Gastrocnemius medialis (tissue), 4 donors: ENCODE data around the gene PLB1. TPM values are rescaled to one million over a fixed set of nuclear protein-coding genes. Genes with fewer than 3 reads are reported as not detected.

Experiments used
- ATAC-seq, 2 donors: fragments of 150-250 bp; one replicate each; pipeline ENCODE4 v1.9.1; 2016
- DNase-seq, 2 donors: peaks; one replicate each; pipeline ENCODE4 v3.0.0-alpha.2; 2019
- H3K27ac ChIP-seq, 4 donors: fragments of 200-600 bp; sonication (generic); 1 replicate in 1 of 4; 2 replicates in 3 of 4; pipeline ENCODE4 v1.5.1; 2016 to 2018; ENCODE audit warnings: mild to moderate bottlenecking in 2 of 4, moderate library complexity in 1 of 4
- H3K27me3 ChIP-seq, 3 donors: fragments of 200-600 bp; sonication (generic) in 2 of 3; 1 replicate in 1 of 3; 2 replicates in 2 of 3; pipeline versions ENCODE4 v1.5.1 to v1.6.0; 2016 to 2019; ENCODE audit warnings: mild to moderate bottlenecking in 1 of 3, moderate library complexity in 1 of 3
- H3K36me3 ChIP-seq, 2 donors: fragments of 200-600 bp; sonication (generic) in 1 of 2; one replicate each; pipeline ENCODE4 v1.5.1; 2017 to 2018
- H3K4me1 ChIP-seq, 2 donors: fragments of 200-600 bp; sonication (generic) in 1 of 2; one replicate each; pipeline ENCODE4 v1.5.1; 2016 to 2017; ENCODE audit warnings: mild to moderate bottlenecking in 2 of 2
- H3K4me3 ChIP-seq, 4 donors: fragments of 200-600 bp; sonication (generic) in 3 of 4; 1 replicate in 1 of 4; 2 replicates in 3 of 4; pipeline ENCODE4 v1.5.1; 2016 to 2019; ENCODE audit warnings: mild to moderate bottlenecking in 2 of 4
- H3K9me3 ChIP-seq, 3 donors: fragments of 200-600 bp; sonication (generic) in 2 of 3; 1 replicate in 1 of 3; 2 replicates in 2 of 3; pipeline ENCODE4 v1.5.1; 2016 to 2019
- POLR2A ChIP-seq, 2 donors: fragments of 450-650 bp; IDR thresholded peaks; one replicate each; pipeline ENCODE4 v1.6.1; 2017; ENCODE audit warnings: antibody characterized with exemption in 2 of 2, mild to moderate bottlenecking in 2 of 2, moderate library complexity in 2 of 2
- in situ Hi-C, 4 donors: fragments of 200-750 bp; cut with MboI; loops; one replicate each; pipeline versions ENCODE4 v1.15.0 to v1.8.0; 2017; ENCODE audit warnings: low sequenced_read_pairs in 4 of 4
- intact Hi-C: fragments of 100-400 bp; cut with DNase I; formaldehyde crosslinking; loops from one replicate; pipeline ENCODE4 v1.15.1; 2023; ENCODE audit warnings: low total_unique reads
- total RNA-seq, 4 donors: library from RNA; depleted of rRNA; stranded (reverse); fragments of >200 nt; gene quantifications; one replicate each; pipeline versions ENCODE4 v1.1.0 to v1.2.3, GENCODE V29; 2016
- TF ChIP-seq, protein P1 (sequence below), 5 experiments: fragments of 450-650 bp in 3 of 5; fragments of 200-600 bp in 2 of 5; sonication (generic) in 2 of 5; IDR thresholded peaks in 4 of 5; conservative IDR thresholded peaks in 1 of 5; 1 replicate in 4 of 5; 2 replicates in 1 of 5; pipeline ENCODE4 v1.5.1; 2016 to 2019; ENCODE audit warnings: antibody characterized with exemption in 5 of 5, mild to moderate bottlenecking in 3 of 5, moderate library complexity in 3 of 5

The PLB1 gene
- total RNA-seq, 4 donors from 2014 or later, result 1.2 to 4.3 (median 2.8) TPM

DNA sequence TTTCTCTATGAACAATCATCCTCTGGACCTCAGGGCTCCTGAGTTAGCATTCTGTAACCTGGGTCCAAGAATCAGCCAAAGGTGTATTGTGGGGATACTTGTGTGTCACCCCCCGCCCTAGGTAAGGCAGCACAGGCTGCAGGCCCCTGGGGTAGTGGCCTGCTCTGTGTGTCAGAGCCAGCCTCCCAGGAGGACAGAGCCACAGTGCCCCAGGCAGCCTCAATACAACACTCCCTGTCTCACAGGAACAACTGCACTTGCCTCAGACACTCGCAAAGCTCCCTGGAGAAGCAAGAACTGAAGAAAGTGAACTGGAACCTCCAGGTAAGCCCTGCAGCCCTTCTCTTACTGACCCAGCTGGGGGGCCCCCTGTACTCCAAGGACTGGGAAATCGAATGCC is 134.5 kb downstream of the PLB1 start:
- Histone ChIP-seq H3K27me3 (no peaks in the 10 kb centered on the region), H3K36me3 (no peaks in the 10 kb centered on the region), H3K4me1 (peaks cover 45 to 75% of the 10 kb centered on the region in 2 donors), H3K4me3 (no peak overlapping the region), H3K9me3 (no peaks in the 10 kb centered on the region), H3K27ac (peak overlapping the region; percentile 88 to 93 (median 91))
- in situ Hi-C loops, result no loop called here
- no peak for TF ChIP-seq POLR2A (IDR thresholded peaks at IDR 0.05)
- TF ChIP-seq, protein P1, sequence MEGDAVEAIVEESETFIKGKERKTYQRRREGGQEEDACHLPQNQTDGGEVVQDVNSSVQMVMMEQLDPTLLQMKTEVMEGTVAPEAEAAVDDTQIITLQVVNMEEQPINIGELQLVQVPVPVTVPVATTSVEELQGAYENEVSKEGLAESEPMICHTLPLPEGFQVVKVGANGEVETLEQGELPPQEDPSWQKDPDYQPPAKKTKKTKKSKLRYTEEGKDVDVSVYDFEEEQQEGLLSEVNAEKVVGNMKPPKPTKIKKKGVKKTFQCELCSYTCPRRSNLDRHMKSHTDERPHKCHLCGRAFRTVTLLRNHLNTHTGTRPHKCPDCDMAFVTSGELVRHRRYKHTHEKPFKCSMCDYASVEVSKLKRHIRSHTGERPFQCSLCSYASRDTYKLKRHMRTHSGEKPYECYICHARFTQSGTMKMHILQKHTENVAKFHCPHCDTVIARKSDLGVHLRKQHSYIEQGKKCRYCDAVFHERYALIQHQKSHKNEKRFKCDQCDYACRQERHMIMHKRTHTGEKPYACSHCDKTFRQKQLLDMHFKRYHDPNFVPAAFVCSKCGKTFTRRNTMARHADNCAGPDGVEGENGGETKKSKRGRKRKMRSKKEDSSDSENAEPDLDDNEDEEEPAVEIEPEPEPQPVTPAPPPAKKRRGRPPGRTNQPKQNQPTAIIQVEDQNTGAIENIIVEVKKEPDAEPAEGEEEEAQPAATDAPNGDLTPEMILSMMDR (IDR thresholded peaks at IDR 0.05 in 4 of 5, conservative IDR thresholded peaks at IDR 0.05 in 1 of 5), result no peak
- ATAC-seq (no peak), DNase-seq (no peak)
- intact Hi-C loops, result no loop called here

DNA sequence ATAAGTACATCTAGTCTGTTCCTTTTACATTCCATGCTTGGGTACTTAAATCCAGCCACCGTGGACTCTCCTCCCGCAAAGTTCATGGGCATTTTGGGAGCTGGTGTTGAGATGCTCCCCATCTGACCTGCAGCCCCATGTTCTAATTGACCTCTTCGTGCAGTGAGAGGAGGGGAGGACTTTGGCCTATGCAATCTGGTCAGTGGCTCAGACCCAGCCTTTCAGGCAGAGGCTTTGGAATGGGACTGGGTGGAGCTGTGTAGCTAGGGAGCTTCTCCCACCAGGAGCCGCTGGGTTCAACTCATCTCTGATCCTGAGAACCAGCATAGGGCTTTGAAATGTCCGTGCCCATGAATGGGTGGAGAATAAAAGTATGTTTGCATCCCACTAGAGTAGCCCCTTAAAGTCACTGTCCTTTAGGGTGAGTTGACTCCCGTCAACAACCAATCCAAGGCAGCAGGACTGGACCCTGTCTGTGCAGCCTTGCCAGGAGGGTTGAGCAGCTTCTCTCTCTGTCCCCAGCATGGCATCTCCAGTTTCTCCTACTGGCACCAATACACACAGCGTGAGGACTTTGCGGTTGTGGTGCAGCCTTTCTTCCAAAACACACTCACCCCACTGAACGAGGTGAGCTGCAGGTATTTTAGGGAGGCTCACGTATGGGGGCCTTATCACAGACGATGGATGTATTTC is 135.8 kb downstream of the PLB1 start:
- Histone ChIP-seq H3K27me3 (no peaks in the 10 kb centered on the region), H3K9me3 (no peaks in the 10 kb centered on the region), H3K4me1 (peaks cover 49 to 75% of the 10 kb centered on the region in 2 donors), H3K36me3 (no peaks in the 10 kb centered on the region), H3K4me3 (no peak overlapping the region), H3K27ac (peak overlapping the region in 3 of 4 donors; percentile 74 to 92 (median 88))
- intact Hi-C loops, result no loop called here
- TF ChIP-seq POLR2A (IDR thresholded peaks at IDR 0.05), result no peak
- TF ChIP-seq, protein P1 (IDR thresholded peaks at IDR 0.05 in 4 of 5, conservative IDR thresholded peaks at IDR 0.05 in 1 of 5), result no peak
- in situ Hi-C loops, result no loop called here
- DNase-seq (peak; percentile 35 to 54), ATAC-seq (peak in 1 of 2 donors; percentile 29)

DNA sequence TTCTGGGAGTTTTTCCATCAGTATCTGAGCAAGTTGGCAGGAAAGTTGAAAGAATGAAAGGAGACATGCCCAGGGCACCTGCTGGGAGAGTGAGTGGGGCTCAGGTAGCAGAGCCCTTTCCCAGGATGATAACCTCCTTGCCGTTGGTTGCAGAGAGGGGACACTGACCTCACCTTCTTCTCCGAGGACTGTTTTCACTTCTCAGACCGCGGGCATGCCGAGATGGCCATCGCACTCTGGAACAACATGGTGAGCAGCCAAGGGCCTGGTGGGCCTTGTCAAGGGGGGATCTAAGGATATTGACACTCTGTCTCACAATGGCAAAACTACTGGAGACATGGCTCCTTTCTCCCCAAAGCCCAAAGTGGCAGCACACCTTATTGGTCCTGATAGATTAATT is 136.9 kb downstream of the PLB1 start:
- ATAC-seq (no peak), DNase-seq (no peak)
- no peaks in the 10 kb centered on the region for H3K36me3 ChIP-seq
- no peak overlapping the region for H3K4me3 ChIP-seq
- intact Hi-C loops, result no loop called here
- peaks cover 53 to 75% of the 10 kb centered on the region in 2 donors for H3K4me1 ChIP-seq
- no peaks in the 10 kb centered on the region for H3K27me3 ChIP-seq
- no peaks in the 10 kb centered on the region for H3K9me3 ChIP-seq
- TF ChIP-seq, protein P1 (IDR thresholded peaks at IDR 0.05 in 4 of 5, conservative IDR thresholded peaks at IDR 0.05 in 1 of 5), result no peak
- TF ChIP-seq POLR2A (IDR thresholded peaks at IDR 0.05), result no peak
- H3K27ac ChIP-seq, result peak overlapping the region; percentile 74 to 92 (median 88)
- in situ Hi-C loops, result no loop called here

DNA sequence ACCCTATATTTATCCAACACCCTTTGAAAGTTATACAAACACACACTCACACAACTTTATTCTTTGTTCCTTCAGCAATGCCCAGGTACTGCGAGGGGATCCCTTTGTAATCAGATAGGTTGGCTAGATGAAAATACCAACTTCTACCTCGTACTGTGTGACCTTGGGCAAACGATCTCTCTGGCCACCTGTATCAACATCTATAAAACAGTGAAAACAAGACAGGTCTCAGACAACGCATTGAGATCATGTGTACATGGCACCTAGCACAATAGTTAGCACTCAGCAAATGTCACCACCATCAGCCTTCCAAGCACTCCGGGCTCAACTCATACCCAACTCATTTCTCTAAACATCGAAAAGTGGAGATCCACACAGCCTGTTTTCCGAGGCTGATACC is 137.3 kb downstream of the PLB1 start:
- H3K4me1 ChIP-seq, result peaks cover 52 to 74% of the 10 kb centered on the region in 2 donors
- H3K27ac ChIP-seq, result peak overlapping the region; percentile 74 to 92 (median 88)
- TF ChIP-seq, protein P1 (IDR thresholded peaks at IDR 0.05 in 4 of 5, conservative IDR thresholded peaks at IDR 0.05 in 1 of 5), result no peak
- TF ChIP-seq POLR2A (IDR thresholded peaks at IDR 0.05), result no peak
- H3K9me3 ChIP-seq, result no peaks in the 10 kb centered on the region
- no peak overlapping the region for H3K4me3 ChIP-seq
- no peak for DNase-seq
- intact Hi-C loops, result no loop called here
- H3K36me3 ChIP-seq, result no peaks in the 10 kb centered on the region
- in situ Hi-C loops, result no loop called here
- ATAC-seq, result no peak
- H3K27me3 ChIP-seq, result no peaks in the 10 kb centered on the region
